NCI-H1417 (cell line): ENCODE measurements around the gene SP3.

Experiments used
- DNase-seq, 3 experiments: peaks; one replicate each; lab custom pipeline; 2025; lab: John Stamatoyannopoulos, UW

The SP3 gene

GRCh38 chr2:173966274-173967098 is 1.3 kb upstream of the SP3 start:
- DNase-seq: no peak

GRCh38 chr2:173964565-173965371 is 405 bp downstream of the SP3 start:
- peak; percentile 48 to 74 (median 51) for DNase-seq

DNA sequence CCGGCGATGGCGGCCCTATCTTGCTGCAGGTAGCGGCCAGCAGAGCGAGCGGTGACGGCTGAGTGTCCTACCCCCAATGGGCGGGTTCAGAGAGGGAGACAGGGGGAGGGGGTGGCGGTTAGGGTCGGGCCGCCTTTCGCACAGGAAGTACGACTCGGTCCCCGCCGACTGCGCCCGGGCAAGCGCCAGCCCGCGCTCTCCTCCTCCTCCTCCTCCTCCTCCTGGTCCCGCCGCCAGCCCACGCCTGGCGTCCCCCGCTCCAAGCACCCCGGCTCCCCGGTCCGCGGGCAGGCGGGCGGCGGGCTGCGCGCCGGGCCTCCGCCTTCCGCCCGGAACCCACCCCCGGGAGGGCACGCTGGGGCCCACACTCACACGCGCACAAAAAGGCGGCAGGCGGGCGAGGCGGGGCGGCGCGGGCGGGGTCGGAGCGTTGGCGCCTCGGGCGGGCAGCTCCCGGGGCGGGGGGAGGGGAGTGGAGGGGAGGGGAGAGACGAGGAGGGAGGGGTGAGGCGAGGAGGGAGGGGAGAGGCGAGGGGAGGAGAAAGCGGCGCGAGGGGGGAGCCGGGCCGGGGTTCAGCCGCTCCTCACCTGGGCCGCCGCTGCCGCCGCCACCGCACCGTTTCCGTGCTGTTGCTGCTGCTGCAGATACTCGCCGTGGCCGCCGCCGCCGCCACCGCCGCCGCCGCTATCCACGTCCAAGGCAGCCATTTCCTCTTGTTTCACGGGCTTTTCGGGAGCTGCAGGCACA is 1.2 kb downstream of the SP3 start:
- DNase-seq: peak; percentile 69 to 78 (median 77)

DNA sequence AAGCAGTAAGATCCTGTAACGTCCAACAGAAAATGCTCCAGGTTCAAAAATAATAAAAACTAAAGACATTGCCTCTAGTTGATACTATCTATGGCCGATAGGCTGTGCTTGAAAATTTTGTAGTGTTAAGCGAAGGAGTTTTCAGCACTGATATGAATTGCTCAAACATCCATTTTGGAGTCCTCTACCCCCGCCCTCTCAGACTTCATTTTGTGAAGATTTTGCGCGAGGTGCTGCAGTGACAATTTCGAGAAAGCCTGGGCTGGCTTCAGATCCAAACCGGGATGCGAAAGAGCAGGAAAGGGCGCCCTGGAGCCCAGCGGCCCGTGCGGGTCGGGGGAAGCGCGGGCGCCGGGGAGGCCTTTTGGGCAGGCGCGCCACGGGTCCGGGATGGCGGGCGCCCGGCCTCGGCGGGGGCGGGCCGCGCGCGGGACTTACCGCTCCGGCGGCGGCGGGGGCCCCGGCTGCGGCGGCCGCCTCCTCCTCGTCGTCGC is 1.8 kb downstream of the SP3 start:
- DNase-seq: peak; percentile 51 to 55 (median 51)

DNA sequence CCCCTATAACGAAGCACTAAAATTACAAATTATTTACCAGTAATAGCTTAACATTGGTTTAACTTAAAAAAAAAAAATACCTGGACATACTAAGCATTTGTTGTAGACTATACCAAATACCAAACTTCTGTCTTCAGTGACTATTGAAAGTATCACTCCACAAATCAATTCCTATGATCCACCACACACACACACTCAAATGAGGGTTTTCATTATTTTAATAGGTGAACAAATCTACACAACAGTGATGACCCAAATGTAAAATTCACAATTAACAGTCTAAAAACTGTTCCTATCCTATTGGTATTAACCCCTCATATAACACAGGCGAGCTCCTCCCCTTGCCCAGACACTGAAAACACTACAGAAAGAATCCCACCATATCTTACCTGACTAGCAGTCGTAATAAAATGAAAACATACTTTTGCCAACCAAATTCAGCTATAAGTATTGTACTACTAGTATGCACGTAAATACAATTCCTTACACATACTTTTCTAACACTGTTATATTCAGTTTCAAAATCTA is 2.5 kb downstream of the SP3 start:
- peak in 1 of 3 experiments; percentile 1 for DNase-seq

- peak in 1 of 3 experiments; percentile 0 for DNase-seq
Observed at GRCh38 chr2:173962031-173962430, 3.1 kb downstream of the SP3 start.

GRCh38 chr2:173961346-173961705 is 3.8 kb downstream of the SP3 start:
- DNase-seq: peak in 1 of 3 experiments; percentile 0

- no peak for DNase-seq
Observed at GRCh38 chr2:173959909-173960308, 5.3 kb downstream of the SP3 start.

DNA sequence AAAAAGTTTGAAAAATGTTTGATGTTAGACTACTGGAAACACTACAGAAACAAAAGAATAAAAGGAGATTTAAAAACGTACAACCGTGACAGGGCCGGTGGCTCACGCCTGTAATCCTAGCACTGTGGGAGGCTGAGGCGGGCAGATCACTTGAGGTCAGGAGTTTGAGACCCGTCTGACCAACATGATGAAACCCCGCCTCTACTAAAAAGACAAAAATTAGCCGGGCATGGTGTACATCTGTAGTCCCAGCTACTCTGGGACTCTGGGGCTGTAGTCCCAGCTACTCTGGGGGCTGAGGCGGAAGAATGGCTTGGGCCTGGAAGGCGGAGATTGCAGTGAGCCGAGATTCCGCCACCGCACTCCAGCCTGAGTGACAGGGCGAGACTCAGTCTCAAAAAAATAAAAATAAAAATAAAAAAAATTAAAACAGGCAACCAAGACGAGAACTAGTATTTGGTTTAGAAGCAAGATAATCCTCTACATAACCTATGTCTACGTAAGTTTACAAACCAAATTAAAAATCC is 5.8 kb downstream of the SP3 start:
- no peak for DNase-seq

DNA sequence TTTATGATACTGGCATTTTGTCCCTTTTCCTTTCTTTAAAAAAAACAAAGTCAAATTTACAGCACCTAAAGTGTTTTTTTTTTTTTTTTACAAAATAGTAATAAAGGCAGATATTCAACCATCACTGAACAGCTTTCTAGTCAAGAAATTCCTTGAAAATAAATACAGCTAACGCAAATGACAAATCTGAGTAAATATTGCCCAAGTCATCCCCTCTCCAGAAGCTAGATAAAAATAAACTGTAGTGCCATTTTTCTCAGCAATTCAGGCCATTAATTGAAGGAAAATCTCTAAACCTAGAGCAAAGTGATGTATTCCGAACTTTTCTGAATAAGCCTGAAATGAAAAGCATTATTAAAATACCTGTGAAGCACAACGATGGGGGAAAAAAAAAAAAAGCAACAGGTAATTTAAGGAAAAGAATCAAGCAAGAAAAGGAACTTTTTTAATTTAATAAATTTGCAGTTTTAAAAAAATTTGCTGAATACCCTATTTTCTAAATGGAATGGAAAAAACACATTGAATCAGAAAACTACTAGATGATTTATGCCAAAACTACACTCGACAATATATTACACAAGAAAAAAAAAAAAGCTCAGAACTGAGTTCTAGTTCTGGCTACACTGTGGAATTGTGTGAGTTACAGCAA is 6.9 kb downstream of the SP3 start:
- no peak for DNase-seq

DNA sequence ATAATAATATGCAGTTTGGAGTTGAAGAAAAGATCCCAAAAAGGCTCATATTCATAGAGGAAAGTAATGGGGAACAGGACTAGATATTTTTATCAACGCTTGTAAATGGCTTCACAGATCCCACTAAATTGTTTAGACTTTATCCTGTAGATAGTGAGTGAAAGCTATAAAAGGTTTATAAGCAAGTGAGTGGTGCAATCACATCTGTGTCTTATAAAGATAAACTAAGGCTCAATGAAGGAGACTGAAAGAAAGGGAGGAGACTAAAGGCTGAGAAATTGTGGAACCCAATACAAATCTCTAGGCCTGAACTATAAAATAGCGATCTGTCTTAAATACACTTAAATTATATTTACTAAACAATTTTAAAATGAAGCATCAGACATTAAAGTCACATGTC is 7.7 kb downstream of the SP3 start:
- no peak for DNase-seq

- no peak for DNase-seq
Observed at GRCh38 chr2:173956454-173956853, 8.7 kb downstream of the SP3 start.

GRCh38 chr2:173955867-173956266 is 9.3 kb downstream of the SP3 start:
- DNase-seq: peak in 1 of 3 experiments; percentile 0

- no peak for DNase-seq
Observed at GRCh38 chr2:173955004-173955403, 10.2 kb downstream of the SP3 start.

- DNase-seq: no peak
Observed at GRCh38 chr2:173953047-173953424, 12.1 kb downstream of the SP3 start.

- no peak for DNase-seq
Observed at GRCh38 chr2:173952267-173953046, 12.7 kb downstream of the SP3 start.

GRCh38 chr2:173948842-173949241 is 16.3 kb downstream of the SP3 start:
- DNase-seq: no peak

DNA sequence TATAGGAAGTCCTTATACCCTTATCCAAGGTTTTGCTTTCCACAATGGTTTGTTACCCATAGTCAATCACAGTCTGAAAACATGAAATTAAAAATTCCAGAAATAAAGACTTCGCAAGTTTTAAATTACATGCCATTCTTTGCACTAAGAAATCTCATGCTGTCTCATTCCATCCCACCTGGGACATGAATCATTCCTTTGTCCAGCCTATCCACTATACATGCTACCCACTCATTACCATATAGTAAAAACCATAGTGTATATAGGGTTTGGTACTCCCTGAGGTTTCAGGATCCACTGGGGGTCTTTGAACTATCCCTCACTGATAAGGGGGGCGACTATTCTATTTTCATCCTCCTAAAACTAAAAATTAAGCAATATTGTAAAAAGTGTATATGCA is 17.0 kb downstream of the SP3 start:
- DNase-seq: no peak

- DNase-seq: no peak
Observed at GRCh38 chr2:173947131-173947530, 18.0 kb downstream of the SP3 start.

DNA sequence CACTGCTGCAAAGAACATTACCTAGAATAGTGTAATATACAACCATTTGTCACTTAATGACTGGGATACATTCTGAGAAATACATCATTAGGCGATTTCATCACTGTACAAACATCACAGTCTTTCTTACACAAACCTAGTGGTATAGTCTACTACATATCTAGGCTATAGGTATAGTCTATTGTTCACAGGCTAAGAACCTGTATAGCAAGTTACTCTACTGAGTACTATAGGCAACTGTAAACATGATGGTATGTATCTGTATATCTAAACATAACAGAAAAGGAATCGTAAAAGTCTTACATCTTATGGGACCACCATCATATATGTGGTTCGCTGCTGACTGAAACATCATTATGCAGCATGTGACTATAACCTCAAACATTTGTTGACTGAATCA is 21.4 kb downstream of the SP3 start:
- DNase-seq: no peak
